ENCODE results near the gene CIZ1. TPM values are rescaled to one million over a fixed set of nuclear protein-coding genes. Genes with fewer than 3 reads are reported as not detected.
A peak's percentile ranks its signal among the peaks of the same experiment; 100 is the strongest.

Gene CIZ1
- total RNA-seq, 1 experiment from 2014 or later = 104 TPM

GRCh38 chr9:128149001-128149701, 42.2 kb downstream of the CIZ1 start, which contains the start of gene LCN2:
TSS of gene LCN2 (plus strand) at chr9:128149453. CDS start at chr9:128149526, 73 bp downstream.
- Histone ChIP-seq H3K9me3 (ENCODE audit: control insufficient read depth, low read depth, low read length) (no peaks in the 10 kb centered on the region), H2AFZ (ENCODE audit: low read length) (no peak within 1 kb of the TSS), H3K79me1 (ENCODE audit: insufficient read depth, low read depth, low read length, poor library complexity, severe bottlenecking) (no peaks in the 10 kb centered on the region), H2BK120ac (ENCODE audit: low read depth, low read length, poor library complexity, severe bottlenecking) (no peak within 1 kb of the TSS), H3K79me2 (ENCODE audit: insufficient read depth, low read length) (no peaks in the 10 kb centered on the region), H3K56ac (ENCODE audit: insufficient read length, low read depth, low read length) (no peak within 1 kb of the TSS), H4K8ac (replicated peaks; ENCODE audit: insufficient read length, low read depth, low read length) (no peak within 1 kb of the TSS), H4K5ac (ENCODE audit: insufficient read length, low read depth, low read length) (no peak within 1 kb of the TSS), H2BK5ac (ENCODE audit: insufficient read length, low read length) (no peak within 1 kb of the TSS), H3K4ac (ENCODE audit: low read depth, low read length) (no peak within 1 kb of the TSS), H3K23ac (ENCODE audit: insufficient read length, low read depth, low read length) (no peak within 1 kb of the TSS), H4K91ac (ENCODE audit: insufficient read length, low read depth, low read length) (no peak within 1 kb of the TSS), H2BK20ac (ENCODE audit: low read depth, low read length, poor library complexity, severe bottlenecking) (no peak within 1 kb of the TSS), H3K14ac (ENCODE audit: insufficient read depth, low read length) (no peak within 1 kb of the TSS), H3T11ph (ENCODE audit: low read length) (no peak within 1 kb of the TSS), H3K18ac (ENCODE audit: insufficient read length, low read depth, low read length) (no peak within 1 kb of the TSS), H2AK5ac (ENCODE audit: insufficient read length, low read length) (no peak within 1 kb of the TSS), H3K27ac (ENCODE audit: insufficient read length, low read depth, low read length) (no peak within 1 kb of the TSS), H2BK12ac (ENCODE audit: insufficient read length, low read depth, low read length) (no peak within 1 kb of the TSS), H2BK15ac (ENCODE audit: low read depth, low read length) (no peak within 1 kb of the TSS), H3K23me2 (ENCODE audit: insufficient read length, low read depth, low read length, poor library complexity, severe bottlenecking) (no peaks in the 10 kb centered on the region), H3K4me1 (ENCODE audit: insufficient read depth, low read length) (no peaks in the 10 kb centered on the region), H4K20me1 (ENCODE audit: control insufficient read depth, insufficient read depth, insufficient read length) (no peaks in the 10 kb centered on the region), H3K9ac (ENCODE audit: extremely low read depth, insufficient read length, low read length) (no peak within 1 kb of the TSS), H3K27me3 (ENCODE audit: insufficient read depth, low read length) (no peaks in the 10 kb centered on the region), H3K4me2 (ENCODE audit: insufficient read depth, insufficient read length, low read length) (no peak within 1 kb of the TSS)
- WGBS (ENCODE audit: extremely low coverage, insufficient read length, low lambda C conversion rate) = no CpG with 5 or more reads among the region's 9 CpGs
- Mint-ChIP-seq H3K27me3 (ENCODE audit: low read depth) (peaks cover 10% of the 10 kb centered on the region), H3K9me3 (no peaks in the 10 kb centered on the region), H3K4me1 (peaks cover 11 to 18% of the 10 kb centered on the region in 2 experiments), H3K27ac (peak within 1 kb of the TSS in 2 of 3 experiments; percentile 28 to 48; a peak in 2 of 7 replicates), H3K36me3 (ENCODE audit: insufficient read depth in 1 of 3, low read depth in 3 of 3) (no peaks in the 10 kb centered on the region), H3K4me3 (no peak within 1 kb of the TSS; a peak in 2 of 5 replicates)
- no peak for TF ChIP-seq CTCF (conservative IDR thresholded peaks at IDR 0.05)
- DNase-seq = peak; percentile 22

Data from H9 (cell line).